ENCODE measurements around the gene NKX1-2.

NKX1-2 gene

GRCh38 chr10:124450012-124450782 is at the start of gene NKX1-2:
Gene NKX1-2, minus strand, starts transcription at chr10:124450035. Its CDS starts 92 bp downstream, at chr10:124449943.
- DNase-seq, result no peak

DNA sequence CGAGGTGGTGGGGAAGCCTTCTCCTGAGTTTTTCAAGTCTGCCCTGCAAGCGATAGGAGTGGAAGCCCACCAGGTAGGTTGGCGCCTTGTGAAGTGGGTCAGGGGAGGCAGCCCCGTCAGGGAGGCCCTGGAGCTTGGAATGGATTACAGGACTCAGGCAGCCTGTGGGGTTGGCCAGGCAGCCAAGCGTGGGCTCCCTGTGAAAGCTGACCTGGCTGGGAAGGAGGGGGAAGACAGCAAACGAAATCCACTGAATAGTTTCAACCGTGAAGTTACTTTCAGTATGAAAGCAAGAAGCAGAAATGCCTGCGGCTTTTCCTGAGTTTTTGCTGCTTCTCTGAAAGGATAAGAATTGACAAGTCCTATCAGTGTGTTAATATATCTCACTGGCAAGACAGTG is 48.2 kb upstream of the NKX1-2 start:
- DNase-seq, result no peak

GRCh38 chr10:124497196-124497881 is 47.5 kb upstream of the NKX1-2 start:
- no peak for DNase-seq

GRCh38 chr10:124496620-124497019 is 46.8 kb upstream of the NKX1-2 start:
- DNase-seq, result no peak

DNA sequence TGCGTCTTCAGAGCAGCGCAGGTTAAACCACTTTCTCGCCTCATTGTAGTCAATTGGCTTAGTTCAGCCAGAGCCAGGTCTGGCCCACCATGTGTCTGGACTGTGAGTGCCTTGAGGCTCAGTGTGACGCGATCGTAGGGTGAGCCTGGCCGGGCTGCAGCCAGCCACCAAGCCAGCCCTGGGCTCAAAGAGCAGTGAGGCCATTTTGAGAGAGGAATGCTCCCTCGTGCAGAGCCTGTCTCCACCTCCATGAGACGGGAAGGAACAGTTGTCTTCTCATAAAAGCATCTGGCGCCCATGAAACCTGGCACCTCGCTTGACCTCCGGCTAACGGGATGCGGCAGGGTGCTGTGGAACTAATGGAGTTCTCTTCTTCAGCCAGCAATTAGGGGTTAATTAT is 46.3 kb upstream of the NKX1-2 start:
- DNase-seq, result no peak

- DNase-seq, result no peak
Measured at GRCh38 chr10:124495725-124496124, 45.9 kb upstream of the NKX1-2 start.

GRCh38 chr10:124495162-124495561 is 45.3 kb upstream of the NKX1-2 start:
- no peak for DNase-seq

DNA sequence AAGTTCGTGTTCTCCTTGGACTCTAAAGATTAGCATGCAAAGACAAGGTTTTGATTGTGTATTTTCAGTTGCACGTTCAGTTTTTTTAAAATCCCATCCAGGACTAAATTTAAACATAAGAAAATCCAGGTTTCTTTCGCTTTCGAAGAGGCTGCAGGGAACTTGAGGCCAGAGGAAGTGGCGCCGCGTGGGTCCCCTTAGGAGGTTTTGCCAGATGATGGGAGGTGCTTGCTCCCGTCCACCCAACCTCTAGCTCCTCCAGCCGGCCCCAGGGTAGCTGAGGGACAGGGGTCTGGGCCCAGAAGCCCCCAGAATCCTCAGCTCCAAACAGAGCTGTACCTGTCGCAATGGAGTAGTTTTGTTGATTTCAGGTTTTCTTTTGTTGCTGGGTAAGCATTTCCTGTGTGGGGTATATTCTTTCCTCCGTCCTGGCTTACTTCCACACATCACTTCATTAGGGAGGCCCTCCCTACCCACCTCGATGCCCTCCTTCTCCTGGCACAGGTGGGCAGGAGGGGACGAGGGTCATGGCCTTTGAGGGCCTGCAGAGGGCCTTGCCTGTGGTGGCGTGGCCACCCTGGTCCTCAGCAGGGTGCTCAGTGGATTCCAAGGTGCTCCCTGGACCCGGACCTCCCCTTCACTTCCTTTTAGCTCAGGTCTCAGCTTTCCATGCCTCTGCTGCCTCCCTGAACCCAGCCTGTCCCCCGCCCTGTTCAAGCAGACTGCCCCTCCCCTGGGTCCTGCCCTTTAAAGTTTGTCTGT is 44.4 kb upstream of the NKX1-2 start:
- no peak for DNase-seq

- DNase-seq, result no peak
Measured at GRCh38 chr10:124493214-124493882, 43.5 kb upstream of the NKX1-2 start.

- DNase-seq, result no peak
Measured at GRCh38 chr10:124492266-124492665, 42.4 kb upstream of the NKX1-2 start.

DNA sequence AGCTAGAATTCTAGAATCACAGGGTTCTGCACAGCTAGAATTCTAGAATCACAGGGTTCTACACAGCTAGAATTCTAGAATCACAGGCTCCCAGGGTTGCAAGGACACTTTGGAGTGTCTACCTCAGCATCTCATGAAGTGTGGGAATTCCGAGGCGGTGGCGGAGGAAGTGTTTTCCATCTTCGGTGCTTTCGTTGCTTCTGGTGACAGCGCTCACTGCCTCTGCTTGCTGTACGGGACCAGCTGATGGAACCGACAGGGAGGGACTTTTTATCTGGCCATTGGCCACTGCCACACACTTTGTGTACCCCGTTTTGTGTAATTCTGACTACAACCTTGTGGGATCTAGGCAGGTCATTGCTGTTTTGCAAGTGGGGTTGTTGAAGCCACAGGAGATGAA is 41.3 kb upstream of the NKX1-2 start:
- no peak for DNase-seq

DNA sequence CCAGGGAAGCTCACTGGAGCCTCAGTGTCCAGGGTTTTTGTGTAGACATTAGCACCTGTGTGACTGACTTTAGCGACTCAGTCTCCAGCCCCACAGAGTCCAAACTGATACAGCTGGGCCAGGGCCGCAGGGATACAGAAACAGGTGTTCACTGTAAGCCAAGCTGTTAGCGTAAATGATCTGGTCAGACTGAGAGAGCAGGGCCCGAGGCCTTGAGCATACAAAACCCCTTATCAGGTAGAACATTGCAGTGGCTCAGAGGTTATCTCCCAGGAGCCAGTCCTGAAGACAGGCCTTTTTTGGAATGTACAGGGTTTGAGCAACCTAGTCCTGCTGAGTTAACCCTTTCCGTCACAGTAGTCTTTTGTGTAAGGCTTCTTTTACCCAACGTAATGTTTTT is 36.8 kb upstream of the NKX1-2 start:
- DNase-seq, result no peak

- DNase-seq, result no peak
Measured at GRCh38 chr10:124484661-124485060, 34.8 kb upstream of the NKX1-2 start.

DNA sequence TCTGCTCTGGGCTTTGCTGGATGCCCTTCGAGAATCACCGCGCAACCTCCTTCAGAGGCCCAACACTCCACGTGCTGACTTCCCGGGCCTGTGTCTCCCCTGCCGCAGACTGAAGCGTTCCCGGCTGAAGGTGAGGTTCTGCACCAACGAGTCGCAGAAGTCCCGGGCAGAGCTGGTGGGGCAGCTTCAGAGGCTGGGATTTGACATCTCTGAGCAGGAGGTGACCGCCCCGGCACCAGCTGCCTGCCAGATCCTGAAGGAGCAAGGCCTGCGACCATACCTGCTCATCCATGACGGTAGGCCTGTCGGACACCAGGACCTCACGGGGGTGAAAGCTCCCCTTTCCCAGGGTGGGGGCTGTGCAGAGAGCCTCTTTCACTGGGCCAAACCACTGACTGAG is 34.2 kb upstream of the NKX1-2 start:
- DNase-seq, result no peak

DNA sequence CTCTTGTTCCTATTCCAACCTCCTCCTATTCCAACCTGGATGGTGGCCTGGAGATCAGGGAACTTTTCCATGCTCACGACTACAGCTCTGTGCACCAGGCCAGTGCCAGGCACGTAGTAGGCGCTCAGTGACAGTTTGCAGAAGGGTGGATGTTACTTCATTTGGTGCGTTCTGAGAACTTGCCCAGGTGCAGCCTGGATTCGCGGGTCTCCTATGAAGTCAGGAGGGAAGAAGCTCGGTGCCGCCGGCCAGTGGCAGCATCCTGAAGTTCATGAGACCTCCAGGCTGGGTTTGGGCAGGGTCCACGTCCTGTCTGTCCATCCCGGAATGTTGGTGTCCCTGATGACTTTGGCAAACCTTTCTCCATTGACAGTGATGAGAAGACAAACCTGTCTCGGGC is 33.0 kb upstream of the NKX1-2 start:
- DNase-seq, result no peak

GRCh38 chr10:124482236-124482800 is 32.5 kb upstream of the NKX1-2 start:
- no peak for DNase-seq

DNA sequence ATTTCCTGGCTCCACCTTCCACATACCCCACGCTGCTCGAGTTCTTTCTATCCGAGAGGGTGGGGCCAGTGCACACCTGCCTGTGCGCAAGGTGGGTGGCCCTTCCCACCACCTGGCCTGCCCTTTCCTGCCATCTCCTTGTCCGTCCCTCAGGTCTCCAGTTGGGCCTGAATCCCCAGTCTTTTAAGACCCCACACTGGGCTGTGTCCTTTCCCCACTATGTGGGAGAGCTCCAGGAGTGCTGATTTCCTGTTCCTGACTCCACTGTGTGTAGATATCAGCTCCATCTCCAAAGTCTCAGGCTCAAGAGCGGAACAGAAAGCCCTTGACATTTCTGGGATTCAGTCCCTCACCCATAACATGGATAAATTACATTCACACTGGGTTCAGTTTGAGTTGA is 31.9 kb upstream of the NKX1-2 start:
- DNase-seq, result no peak

DNA sequence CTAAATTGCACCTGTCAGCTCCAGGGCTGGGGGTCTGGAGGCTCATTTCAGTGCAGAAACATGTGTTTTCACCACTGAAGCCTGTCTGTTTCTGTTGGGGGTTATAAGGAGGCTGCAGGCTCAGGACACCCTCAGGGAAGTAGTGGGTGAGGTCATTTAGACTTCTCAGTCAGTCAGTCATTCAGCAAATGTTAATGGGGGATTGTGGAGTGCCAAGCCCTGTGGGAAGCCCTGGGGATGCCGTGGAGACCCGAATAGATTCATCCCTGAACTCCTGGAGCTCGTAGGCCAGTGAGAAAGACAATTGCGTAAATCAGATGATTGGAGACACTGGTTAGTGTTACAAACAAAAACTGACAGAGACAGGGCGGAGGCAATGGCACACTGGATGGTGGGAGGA is 31.0 kb upstream of the NKX1-2 start:
- no peak for DNase-seq

DNA sequence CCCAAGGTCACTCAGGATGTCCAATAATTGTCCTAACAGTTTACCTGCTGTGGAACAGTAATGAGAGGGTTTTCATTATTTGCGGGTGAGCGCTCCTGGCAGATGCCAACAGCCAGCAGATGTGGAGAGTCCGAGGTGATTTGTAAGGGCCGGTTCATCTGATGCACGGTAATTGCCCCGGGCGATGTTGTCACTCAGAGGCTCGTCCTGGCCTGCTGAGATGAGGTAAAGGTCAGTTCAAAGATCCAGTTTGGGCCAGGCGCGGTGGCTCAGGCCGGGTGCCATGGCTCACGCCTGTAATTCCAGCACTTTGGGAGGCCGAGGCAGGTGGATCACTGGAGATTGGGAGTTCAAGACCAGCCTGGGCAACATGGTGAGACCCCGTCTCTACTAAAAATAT is 28.7 kb upstream of the NKX1-2 start:
- DNase-seq, result no peak

DNA sequence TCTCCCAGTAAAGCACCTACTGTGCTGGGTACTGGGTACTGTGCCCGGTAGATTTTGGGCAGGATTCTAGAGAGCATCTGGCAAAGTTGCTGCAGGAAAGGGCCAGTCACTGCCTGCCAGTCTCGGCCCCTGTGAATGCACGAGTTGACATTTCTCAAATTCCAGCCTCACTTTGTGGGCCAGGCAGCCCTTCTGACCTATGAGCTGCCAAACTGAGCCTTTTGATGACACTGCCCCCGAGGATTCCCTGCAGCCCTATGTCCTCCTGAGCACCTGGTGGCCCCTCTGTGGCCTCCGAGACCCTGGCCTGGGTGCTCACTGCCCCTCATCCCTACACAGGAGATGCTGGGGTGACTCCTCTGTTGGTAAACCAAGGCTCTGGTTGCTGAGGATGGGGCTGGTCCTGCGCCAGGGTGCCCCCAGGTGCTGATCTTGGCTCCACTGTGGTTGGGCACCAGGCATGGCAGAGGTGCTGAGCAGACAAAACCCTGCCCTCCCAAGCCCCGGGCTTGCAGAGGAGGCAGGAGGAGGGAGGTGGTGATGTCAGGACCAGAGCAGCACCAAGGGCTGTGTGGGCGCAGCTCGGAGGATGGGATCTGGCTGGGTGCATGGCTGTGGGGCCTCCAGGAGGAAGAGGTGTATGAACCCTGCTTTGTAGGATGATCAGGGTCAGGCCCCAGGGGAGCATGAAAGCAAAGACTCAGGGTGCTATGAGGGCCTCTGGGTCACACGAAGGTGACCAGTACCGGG is 28.0 kb upstream of the NKX1-2 start:
- no peak for DNase-seq

DNA sequence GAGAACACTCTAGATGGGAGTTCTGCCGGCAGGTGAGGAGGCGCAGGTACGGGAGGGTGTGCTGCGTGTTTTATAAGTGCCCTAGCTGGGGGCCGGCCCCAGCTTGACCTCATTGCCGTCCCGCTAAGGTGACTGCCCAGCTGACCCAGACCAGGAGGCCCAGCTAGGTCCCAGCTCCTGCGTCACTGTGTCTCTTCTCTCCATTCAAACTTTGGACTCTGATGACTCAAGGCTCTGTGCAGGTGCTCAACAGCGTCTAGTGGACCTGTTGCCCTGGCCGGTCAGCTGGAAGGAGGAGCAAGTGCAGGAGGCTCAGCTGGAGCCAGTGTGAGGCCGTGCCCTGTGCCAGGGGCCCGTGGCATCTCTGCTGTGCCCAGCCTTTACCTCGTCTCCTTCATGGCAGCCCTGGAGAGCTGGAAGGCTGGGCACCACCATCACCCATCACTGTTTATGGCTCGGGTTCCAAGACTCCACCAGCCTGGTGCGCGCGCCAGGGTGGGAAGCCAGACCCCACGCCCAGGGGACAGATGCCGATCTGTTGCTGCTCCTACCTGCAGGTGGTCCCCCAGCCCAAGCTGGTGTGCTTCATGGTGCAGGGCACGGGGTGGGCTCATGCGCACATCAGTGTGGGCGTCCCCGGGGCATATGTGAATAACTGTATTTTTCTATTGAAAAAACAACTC is 26.3 kb upstream of the NKX1-2 start:
- DNase-seq, result no peak

All from GOT3 (cell line).